ENCODE data around the gene TUSC7.

TUSC7 gene

DNA sequence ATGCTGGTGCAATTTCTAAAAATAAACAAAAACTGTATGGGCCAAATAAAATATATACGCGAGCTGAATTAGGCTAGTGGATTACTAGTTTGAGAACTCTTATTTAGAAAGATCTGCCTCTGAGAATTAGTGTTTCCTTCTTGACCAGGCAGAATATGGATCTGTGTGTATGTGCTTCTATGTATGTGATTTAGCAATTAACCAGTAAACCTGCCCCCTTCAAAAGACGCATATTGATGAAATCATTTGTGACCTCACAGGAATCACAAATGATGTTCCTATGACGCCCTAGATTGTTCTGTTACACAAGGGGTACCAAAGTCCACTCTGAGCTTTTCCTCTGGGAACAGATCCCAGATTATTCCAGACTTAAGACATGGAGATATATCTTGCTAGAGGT is at the start of gene TUSC7:
TSS of gene TUSC7 (plus strand) at position 301 of the 400 bp plus-strand sequence.
- DNase-seq (ENCODE audit: low read depth, low spot score) = no peak

DNA sequence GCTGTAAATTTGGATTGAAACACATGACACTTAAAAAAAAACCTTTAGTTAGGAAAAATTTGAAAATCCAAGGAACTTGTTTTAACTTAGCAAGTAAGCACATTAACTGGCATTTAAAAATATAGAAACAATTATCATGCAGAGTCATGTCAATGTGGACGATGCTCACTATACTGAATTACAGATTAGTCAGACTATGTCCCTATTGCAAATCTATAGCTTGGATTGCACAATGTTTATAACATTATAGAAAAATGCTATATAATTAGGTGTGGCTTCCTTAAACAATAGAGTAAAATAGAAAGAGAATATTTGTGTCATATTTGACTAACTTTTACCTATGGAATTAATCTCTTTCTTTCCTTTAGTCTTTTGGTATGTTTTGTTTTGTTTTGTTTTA is 48.4 kb upstream of the TUSC7 start:
- no peak for DNase-seq (ENCODE audit: low read depth, low spot score)

DNA sequence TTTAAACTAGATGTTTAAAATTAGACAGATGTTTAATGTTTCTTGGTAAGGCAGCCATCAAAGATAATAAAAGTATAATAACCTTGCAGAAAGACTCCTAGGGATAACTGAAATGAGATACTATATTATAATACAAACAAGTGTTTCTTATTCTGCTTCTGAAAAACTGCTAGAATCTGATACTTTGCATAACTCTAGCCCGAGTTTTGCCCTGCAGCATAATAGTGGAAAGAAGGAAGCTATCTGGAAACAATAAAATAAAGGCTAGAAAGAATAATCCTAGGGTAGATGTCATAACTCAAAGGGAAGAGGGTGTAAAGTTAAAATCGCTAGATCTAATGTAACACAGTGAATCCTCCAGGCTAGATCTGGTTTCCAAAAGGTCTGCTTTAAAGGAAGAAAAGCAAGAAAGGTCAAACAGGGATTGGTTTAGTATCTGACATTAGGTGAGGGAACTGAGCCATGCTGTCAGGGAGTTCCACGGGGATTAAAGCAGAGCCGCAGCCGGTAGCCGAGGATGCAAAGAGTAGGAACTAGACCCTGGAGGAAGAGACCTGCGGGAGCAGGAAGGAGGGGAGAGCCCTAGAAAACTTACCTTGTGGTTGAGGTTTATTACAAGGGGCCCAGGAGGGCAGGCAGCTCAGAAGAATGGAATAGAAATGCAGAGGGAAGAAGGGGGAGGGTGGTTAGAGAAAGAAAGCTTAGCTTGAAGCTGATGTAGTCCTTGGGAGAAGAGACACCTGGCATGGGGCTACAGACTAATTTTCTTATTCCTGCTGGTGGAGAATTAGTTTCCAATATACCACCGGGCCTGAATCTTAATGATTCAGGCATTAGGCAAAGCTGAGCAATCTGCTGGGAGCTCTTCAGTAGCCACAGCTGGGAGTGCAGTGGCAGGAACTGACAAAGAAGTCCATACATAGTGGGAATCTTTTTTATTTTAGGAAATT is 46.1 kb upstream of the TUSC7 start:
- no peak for DNase-seq (ENCODE audit: low read depth, low spot score)

DNA sequence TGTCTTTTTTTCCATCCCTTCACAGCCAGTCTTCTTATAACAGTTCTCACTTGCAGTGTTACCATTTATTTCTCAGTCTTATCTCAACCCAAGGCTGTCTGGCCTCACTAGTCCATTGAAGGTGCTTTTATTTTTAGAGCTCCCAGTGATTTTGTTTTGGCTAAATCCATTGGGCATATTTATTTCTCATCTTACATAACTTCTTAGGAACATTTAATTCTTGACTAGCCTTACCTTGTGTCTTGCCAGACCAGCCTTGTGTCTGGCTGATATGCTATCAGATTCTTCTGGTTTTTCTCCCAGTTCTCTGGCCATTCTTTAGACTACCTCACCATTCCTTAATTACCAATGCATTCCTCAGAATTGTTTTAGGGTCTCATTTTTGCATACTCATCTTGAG is 42.3 kb upstream of the TUSC7 start:
- DNase-seq (ENCODE audit: low read depth, low spot score) = no peak

DNA sequence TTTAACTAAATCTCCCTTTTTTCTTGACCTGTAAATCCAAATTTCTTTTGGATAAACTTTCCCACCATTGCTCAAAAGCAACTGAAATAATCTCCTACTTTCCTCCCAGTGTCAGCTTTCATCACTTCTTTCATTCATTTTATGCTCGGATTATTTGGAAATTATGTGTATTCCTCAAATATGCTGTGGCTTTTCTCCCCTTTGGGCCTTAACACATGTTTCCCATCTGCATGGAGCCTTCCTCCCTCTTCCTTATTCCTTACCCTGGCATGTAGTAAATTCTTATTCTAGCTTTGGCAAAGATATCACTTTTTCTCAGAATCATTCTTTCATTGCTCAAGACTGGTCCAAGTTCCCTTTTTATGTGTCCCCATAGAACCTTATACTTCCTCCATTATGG is 41.8 kb upstream of the TUSC7 start:
- no peak for DNase-seq (ENCODE audit: low read depth, low spot score)

DNA sequence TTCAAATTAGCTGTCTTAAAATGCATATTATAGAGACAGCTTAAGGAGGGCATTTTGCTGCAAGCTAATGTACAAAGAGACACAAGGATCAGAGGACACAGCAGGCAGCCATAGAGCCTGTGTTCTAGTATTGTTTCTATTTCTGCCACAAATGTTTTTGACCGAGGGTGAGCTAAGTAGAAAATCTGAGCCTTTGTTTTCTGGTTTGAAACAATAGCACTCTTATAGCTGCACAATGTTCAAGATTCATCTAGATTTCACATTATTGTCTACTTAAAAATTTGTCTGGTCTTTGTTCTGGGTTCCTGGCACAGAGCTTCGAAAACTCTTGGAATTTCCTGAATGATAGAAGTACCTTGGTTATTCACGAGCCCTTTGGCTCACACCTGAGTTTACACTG is 40.0 kb upstream of the TUSC7 start:
- DNase-seq (ENCODE audit: low read depth, low spot score) = no peak

DNA sequence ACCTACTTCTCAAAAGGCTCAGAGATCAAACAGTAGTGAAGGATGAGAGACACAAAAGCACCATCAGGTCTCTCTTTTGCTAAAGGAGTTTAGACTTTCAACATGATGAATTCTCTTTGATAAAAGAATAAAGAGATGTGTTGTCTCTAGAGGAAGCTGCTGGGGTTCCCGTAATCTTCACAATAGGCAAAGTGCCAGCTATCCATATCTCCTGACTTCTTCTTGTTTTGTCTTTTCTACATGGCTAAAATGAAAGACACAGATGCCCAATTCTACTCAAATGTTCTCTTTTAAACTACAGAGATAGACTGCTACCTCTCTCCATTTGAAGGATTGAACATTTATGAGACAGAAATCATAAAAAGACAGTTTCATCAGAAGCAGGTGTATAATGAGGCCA is 38.4 kb upstream of the TUSC7 start:
- no peak for DNase-seq (ENCODE audit: low read depth, low spot score)

DNA sequence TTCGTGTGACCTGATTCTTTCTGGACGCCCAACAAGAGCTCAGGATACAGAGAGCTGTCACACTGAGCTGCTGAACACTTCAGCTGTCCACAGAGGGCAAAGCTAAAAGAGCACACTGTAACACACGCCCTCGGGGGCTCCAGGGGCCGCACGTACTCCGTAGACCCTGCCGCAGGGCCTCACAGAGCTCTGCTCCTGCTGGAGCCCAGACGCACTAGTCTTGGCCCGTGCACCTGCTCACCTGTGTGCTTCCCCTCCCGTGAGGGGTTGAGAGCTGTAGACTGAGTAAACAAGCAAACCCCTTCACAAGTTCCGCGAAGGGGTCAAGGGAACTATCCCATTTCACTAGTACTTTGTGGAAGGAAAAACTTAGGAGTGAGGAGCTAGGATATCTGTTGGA is 30.7 kb upstream of the TUSC7 start:
- DNase-seq (ENCODE audit: low read depth, low spot score) = no peak

DNA sequence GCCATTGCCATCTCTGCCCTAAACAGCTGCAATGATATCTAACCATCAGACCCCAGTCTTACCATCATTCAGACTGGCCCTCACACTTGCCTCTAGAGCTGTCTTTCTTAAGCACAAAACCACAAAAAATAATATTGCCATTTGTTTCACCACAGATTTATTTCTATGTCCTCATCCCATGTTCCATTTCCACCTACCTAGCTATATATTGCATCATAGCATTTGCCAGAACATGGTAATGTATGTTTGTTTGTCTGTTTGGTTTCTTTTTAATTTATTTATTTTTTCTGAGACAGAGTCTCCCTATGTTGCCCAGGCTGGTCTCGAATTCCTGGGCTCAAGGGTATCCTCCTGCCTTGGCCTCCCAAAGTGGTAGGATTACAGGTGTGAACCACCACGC is 18.5 kb upstream of the TUSC7 start:
- no peak for DNase-seq (ENCODE audit: low read depth, low spot score)

DNA sequence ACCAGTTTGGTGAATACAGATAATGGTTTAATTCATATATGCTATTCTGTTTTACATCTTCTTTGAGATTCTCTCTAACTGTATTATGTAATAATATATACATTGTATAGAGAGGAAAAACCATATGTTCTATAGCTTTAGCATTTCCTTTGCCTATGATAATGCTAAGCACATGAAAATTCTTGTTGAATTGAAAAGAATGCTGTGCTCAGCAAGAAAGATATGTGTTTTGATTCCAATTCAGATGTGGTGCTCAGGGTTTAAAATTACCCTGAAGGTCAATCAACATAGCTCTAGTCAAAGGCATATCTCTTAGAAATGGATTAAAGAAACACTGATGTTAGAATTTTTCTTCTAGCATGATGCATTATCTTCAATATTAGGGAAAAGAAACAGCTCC is 8.5 kb upstream of the TUSC7 start:
- DNase-seq (ENCODE audit: low read depth, low spot score) = no peak

DNA sequence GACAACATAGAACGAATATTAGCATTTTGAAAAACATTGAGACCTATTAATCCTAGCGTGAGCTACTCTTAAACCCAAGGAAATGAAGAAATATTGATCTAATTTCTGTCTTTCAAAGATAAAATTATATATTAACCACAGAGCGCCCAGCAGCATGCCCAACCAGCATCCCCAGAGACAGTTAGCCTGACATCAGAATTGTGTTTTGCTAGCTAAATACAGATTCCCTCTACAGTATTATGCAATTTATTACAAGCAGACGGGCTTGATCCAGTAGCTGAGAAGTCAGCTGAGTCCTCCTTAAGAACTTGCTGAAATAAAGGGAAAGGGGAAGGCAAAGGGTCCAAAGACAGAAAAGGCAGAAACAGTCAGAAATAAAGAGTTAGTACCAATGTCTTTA is 7.2 kb upstream of the TUSC7 start:
- DNase-seq (ENCODE audit: low read depth, low spot score) = no peak

DNA sequence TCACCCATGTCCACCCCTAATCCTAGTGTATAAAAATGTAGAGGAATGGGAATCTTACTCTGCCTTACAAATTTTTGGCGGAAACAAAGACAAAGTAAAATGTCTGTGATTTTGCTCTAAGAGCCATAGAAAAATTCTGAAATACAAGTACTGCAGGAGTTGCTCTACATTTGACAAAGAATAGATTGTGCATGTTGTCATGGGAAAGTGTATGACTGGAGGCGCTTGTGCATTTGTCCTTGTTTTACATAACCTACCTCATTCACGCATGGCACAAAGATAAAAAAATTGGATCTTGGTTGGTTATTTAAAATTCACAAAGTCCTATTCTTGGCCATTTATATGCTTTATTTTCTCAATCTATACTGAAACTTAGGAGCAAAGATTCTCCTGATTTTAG is 2.0 kb upstream of the TUSC7 start:
- DNase-seq (ENCODE audit: low read depth, low spot score) = no peak

DNA sequence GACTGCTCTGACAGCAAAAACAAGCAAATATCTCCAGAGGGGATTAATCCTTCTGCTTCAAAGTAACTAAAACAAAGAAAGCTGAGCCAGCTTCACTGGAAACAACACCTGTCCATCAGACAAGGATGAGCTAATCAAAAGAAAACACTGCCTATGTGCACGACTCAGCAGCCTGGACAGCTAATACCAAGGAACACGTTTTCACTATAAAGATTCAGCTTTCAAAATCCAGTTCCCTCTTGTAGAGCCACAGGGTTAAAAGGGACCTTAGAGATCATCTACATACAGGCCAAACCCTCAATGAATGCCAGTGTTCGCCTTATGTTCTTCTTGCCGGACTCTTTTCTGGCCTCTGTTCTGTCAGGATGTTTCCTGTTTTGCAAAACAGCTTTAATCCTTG is 6.9 kb downstream of the TUSC7 start:
- DNase-seq (ENCODE audit: low read depth, low spot score) = no peak

DNA sequence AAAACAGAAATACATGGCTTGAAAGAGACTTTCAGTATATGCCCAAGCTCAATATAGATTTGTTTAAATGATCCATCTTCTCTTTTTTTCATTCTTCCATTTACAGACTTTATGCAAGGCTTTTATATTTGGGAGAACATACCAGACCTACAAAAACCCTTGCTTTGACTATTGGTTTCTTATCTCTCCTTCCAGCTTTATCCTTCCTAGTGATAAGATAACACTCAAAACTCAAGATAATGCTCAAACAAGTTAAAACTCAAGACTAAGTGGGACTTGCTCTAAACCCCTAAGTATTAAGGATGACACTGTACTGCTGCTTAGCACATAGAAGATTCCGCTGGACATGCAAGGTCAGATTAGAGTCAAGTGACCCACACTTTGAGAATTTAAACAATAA is 8.0 kb downstream of the TUSC7 start:
- DNase-seq (ENCODE audit: low read depth, low spot score) = no peak

DNA sequence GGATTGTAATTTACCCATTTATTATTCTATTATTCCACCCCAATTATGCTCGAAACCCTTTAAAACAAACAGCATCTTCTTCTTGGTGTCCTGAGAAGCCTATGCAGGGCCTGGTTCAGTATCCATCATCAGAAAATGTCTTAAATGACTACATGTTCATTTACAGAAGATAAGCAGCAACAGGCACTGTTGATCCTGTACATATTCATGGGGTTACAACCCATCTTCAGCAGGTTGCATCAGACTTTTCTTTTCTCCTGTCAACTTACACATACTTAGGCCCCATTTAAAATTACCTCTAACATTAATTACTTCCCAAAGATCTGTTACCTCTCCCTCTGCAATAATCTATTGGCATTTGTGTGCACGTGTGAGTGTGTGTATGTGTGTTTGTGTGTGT is 18.9 kb downstream of the TUSC7 start:
- no peak for DNase-seq (ENCODE audit: low read depth, low spot score)

DNA sequence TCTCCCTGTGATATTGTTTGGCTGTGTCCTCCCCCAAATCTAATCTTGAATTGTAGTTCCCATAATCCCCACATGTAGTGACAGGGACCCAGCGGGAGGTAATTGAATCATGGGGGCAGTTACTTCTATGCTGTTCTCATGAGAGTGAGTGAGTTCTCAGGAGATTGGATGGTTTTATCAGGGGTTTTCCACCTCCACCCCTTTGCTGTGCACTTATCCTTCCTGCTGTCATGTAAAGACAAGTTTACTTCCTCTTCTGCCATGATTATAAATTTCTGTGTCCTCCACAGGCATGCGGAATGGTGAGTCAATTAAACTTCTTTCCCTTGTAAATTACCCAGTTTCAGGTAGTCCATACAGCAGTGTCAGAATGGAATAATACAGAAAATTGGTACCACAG is 24.7 kb downstream of the TUSC7 start:
- DNase-seq (ENCODE audit: low read depth, low spot score) = no peak

DNA sequence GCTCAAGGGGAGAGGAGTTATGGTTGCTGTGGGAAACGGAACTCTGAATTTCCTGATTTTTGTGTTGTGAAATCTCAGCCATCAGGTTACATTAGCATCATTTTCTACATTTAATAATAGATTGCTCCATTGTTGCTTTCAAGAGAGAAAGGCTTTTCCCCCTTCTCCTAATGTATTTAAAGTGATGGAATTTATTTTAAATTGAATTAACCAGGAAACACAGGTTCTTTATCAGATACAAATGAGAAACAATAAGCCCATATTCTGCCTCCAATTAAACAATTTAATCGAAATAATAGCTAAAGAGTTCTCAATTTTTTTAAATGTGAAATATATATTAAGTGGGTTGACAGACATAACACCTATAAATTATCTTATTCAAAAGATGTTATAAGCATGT is 30.1 kb downstream of the TUSC7 start:
- no peak for DNase-seq (ENCODE audit: low read depth, low spot score)

DNA sequence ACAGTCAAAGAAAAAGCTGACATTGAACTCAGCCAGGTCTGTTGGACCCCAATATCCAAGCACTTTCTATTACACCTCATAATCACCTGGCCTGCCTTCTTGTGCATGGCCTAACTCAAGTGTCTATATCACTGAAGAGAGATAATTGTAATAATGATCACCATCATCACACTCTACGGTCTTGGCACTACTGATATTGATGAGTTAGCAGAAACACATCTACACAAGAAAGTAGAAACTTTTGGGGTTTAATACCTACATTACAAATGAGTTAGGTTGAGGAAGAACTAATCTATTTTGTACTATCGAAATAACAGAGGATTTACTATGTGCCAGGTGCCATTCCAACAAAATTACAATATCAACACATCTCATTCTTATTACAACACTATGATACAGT is 30.7 kb downstream of the TUSC7 start:
- DNase-seq (ENCODE audit: low read depth, low spot score) = no peak

DNA sequence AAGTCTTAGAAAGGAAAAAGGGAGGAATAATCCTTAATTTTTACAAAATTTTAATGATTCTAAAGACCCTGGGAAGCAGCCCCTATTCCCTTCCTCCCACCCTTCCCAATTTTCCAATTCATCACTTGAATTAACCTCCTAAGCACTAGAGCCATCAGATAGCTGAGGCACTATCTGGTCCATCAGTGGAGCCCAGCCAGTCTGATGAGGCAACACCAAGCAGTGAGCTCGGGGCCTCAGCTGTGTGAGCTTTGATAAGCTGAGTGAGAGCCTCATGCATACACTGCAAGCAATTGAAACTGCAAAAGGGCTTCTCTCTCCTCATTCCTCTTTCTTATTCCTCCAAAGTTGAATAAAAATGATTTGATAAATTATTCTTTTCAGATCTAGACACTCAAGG is 31.9 kb downstream of the TUSC7 start:
- DNase-seq (ENCODE audit: low read depth, low spot score) = no peak

DNA sequence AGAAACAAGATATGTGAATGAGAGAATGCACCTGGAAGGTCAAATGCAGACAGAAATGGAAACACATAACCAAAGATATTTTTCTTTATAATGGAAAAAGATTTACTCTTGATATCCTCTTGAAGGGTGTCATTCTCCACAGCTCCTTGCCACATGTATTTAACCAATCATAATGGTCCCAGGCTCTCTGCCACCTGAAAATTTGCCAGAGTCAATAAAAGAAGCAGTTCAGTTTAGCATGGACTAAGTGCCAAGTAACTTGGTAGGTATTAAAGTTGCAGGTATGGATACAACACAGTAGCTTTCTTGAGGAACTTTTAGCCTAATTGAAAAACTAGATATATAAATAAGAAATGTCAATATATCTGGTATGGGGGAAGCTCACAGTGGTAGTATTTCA is 33.5 kb downstream of the TUSC7 start:
- DNase-seq (ENCODE audit: low read depth, low spot score) = no peak

DNA sequence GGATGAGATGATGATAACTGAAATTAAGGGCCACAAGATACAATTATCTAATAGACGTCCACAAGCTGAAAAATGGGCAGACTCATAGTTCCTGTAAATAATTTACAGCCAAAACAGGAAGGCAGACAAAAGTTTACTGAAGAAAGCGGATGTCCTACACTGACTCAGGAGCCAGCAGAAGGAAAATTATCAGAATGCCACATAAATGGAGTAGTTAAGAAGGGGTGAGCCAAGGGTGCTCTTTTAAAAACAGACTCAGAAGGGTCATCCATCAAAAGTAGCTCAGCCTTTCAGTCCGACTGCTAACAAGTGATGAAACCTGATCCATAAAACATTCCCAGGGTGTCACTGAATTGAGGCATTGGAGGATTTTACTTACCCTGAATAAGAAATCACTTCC is 39.8 kb downstream of the TUSC7 start:
- DNase-seq (ENCODE audit: low read depth, low spot score) = no peak

DNA sequence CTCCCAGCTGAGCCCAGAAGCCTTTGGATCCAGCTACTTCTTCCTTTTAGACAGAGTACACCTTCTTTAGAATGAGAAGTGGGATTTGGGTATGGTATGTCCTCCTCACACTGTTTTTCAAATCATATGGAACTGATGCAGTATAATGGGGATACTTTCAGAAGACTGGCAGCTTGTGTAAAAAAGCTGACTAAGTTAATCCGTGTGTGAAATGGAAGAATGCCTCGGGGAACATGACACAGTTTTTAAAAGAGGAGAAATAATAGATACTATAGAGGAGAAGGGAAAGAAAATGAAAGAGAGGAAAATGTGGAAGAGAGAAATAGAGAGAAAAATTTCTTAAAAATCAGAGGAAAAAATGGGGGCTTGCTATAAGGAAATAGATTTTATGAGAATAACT is 47.7 kb downstream of the TUSC7 start:
- DNase-seq (ENCODE audit: low read depth, low spot score) = no peak

DNA sequence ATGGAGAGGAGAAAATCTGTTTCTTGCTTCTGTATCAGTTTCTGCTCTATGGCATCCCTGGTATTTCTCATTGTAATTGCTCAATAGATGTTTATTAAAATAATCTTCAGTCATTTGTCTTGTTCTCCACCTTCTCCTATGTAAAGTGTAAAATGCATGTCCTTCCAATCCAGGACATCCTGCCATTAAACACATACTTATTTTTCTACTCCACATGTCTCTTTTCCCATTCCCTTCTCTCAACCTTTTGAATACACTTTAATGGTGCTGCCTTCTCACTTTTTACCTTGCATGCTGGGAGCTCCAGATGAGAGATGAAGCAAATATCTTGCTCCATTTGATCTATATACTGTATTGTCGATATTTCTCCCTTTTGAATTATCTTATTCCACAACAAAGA is 49.7 kb downstream of the TUSC7 start:
- DNase-seq (ENCODE audit: low read depth, low spot score) = no peak
